Measurements from ENCODE around the gene CRNKL1. TPM values are rescaled to one million over a fixed set of nuclear protein-coding genes. Genes with fewer than 3 reads are reported as not detected.

CRNKL1 gene
- total RNA-seq, 2 donors from 2014 or later: 12.8 to 16.4 TPM

DNA sequence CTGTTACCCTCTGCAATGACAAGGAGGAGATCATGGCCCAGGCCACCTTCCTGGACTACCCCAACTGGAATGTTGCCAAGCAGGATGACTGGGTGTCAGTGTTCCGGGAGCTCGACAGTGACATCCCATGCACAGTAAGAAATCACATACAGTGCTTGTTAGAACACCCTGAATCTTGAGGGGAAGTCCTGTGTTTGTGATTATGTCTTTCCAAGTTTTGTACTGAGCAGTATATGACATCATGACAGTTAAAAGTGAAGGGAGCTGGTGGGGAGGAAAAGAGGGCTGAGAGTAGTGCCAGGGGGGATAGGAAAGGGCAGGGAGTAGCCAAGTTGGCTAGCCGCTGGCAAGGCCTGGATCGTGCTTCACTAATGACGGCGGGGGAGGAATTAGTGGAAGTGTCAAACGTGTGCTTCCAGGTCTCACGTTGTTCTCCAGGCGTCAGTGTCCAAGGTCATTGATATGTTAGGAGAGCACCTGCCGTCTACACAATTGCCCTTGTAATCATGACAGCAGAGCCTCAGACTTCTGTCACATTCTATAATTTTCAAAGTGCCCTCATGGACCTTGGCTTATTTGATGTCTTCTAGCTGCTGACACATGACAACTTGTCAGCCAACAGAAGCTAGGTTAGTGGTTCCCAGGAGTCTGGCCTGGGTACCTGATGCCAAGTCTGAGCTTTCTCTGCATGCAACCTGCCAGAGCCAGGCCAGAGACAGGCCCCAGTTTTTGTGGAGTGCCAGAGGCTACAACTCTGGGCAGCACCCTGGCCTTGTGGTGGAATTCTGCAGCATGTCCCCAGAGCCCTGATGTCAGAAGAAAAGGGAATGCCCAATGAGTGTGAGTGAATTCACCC, 18.8 kb upstream of the CRNKL1 start:
- intact Hi-C loops (cut with DNase I): no loop called here
- ATAC-seq (peak; percentile 38 to 65), DNase-seq (no peak)

DNA sequence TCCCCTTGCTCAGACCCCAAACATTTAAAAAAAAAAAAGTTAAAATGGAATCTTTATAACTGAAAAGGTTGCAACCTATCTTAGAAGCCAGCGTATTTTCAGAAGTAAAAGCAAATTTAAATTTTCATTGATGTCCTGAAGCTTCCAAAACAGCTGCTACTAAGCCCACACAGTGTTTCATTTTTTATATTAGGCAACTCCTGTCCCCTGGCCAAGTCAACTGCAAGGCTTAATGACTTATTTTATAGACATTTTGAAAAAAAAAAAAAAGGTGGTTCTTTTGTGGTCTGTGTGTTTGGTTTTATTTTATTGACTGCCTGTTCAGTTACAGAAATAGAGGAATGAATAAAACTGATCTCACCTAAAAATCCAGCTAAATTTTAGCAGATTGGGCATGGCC, 13.1 kb upstream of the CRNKL1 start:
- ATAC-seq: no peak
- intact Hi-C loops (cut with DNase I): no loop called here
- DNase-seq: no peak

DNA sequence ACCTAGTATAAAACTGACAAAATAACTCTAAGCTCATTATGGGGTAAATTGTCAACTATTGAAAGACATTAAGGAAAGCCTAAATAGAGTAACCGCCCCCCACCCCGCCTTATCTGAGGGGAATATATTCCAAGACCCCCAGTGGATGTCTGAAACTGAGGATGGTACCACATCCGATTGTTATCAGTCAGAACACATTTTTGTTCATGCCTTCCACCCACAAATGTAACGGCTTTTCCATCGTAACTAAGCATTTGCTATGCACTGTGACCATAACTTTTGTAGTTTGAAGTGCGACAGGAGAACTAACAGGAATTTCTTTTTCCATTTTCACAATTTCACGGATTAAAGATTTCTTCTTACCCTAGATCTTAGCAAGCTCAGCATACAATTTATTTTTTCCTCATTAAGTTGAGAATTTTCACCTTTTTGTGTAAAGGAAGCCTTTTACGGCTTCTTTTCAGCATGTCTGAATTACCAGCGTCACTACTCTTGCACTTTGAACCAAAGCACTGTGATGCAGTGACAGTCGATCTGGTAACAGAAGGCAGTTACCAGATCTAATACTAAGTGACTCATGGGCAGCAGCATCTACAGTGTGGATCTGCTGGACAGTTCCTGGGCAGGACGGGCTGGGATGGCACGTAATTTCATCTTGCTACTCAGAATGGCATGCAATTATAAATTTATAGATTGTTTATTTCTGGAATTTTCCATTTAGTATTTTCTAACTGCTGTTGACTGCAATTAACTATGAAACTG, 11.9 kb upstream of the CRNKL1 start:
- ATAC-seq (no peak), DNase-seq (no peak)
- intact Hi-C loops (cut with DNase I): no loop called here

DNA sequence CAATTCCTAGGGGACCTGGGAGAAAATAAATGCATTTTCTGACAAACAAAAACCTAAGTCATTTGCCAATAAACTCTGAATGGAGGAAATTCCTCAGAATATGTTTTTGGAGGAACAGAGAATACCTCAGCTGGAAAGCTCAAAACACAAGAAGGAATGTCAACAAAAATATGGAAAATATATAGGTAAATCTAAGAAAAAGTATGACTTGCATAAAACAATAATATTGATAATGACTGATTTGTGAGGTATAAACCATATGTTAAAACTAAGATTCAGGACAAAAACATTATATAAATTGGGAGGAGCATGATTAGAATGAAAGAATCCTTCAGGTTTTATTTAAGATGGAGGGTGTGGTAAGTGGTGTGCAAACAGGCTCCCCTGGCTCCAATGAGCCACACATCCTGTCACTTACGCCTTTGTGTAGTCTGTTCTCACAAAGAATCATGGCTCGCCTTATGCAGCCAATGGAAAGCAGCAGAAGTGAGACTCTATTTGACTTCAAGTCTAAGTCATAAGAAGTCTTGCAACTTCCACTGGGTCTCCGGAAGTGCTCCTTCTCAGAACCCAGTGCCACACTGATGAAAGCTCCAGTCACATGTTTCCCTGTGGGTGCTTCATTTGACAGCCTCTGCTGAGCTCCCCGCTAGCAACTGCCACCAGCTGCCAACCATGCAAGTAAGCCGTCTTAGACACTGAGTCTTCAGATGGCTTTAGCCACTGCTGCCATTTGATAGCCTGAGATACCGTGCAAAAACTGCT, 8.2 kb upstream of the CRNKL1 start:
- no peak for DNase-seq
- intact Hi-C loops (cut with DNase I): no loop called here

DNA sequence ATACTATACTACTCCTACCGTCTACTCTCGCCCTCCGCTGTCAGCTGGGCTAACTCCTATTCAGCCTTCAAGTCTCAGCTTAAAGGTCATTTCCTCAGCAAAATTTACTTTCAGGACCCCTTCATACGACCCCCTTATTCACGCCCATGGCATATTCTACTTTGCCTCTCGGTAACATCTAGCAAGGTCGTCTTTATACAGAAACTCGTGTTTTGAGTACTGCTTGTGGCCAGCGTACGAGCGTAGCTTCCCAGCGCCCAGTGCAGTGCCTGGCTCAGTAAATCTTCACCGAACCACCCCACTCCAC, 546 bp downstream of the CRNKL1 start:
- intact Hi-C loops (cut with DNase I): no loop called here
- DNase-seq (no peak), ATAC-seq (no peak)

More for the DNA sequence above, 8.2 kb upstream of the CRNKL1 start:
- no peak for ATAC-seq

DNA sequence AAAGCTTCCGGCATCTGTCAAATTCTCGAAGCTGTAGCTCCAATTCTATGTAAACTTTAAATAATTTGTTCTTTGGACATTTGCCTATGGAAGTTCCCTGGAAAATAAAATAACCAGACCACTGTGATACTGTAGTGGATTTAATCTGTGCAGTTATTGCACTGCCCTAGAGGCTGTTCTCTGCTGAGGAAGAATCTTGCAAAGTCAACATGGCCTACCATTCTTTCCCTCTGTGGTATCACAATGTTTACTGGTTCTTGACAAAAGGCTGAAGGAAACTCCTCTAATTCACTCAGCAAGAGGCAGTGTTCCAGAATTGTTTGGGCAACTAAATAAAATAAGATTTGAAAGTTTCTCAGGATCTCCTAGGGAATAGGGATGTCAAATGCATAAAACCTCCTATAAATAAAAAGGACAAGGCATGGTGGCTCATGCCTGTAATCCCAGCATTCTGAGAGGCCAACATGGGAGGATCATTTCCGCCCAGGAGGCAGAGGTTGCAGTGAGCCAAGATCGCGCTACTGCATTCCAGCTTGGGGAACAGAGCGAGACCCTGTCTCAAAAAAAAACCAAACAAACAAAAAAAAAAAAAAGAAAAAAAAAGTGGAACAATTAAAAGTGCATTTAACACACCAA, 12.4 kb downstream of the CRNKL1 start:
- intact Hi-C loops (cut with DNase I): no loop called here
- no peak for ATAC-seq
- no peak for DNase-seq

DNA sequence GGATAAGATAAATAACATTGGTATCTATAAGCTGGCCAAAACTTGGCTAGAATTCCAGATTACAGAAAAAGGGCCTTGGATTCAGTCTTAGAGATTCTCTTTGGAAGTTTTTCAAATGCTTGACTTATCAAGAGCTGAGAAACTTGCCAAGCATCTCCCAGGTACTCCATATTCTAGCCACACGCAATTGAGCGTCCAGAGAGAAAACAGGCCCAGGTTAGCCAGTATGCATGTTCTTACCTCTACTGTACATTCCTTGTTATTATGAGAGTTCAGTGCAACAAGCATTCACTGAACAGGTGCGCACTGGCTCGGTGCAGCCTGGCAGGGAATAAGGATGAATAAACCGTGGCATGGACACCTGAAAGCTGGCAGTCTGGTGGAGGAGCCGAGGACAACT, 13.7 kb downstream of the CRNKL1 start:
- ATAC-seq: no peak
- no peak for DNase-seq
- intact Hi-C loops (cut with DNase I): no loop called here

DNA sequence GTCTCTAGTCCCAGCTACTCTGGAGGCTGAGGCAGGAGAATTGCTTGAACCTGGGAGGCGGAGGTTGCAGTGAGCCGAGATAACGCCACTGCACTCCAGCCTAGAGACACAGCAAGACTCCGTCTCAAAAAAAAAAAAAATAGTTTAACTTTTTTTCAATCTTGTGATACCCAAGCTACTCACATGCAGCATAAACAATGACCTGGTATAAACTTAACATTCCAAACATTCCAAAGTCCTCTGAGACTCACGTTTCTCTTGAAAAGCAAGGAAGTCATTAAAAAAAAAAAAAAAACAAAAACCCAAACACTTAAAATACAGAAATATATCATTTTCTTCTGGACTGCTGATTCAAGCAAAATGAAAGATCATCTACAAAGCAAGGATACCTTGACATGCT, 14.3 kb downstream of the CRNKL1 start:
- no peak for ATAC-seq
- intact Hi-C loops (cut with DNase I): no loop called here
- DNase-seq: no peak

DNA sequence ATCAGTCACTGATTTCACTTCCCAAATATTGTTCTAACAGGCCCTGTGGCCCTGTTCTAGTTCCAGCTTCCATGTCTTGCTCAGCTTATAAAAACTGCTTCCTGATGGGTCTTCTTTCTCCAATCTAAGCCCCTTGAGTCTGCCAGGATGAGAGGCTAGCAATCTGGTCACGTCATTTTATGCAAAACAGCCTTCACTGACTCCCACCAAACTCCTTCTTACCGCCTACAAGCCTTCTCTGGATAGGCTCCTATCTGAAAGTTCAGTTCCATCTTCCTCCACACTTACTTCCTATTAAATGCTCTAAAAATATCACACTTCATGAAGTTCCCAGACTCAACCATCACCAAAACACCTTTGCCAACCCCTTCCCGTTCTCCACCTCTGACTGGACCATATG, 15.5 kb downstream of the CRNKL1 start:
- intact Hi-C loops (cut with DNase I): no loop called here
- DNase-seq (no peak), ATAC-seq (no peak)

DNA sequence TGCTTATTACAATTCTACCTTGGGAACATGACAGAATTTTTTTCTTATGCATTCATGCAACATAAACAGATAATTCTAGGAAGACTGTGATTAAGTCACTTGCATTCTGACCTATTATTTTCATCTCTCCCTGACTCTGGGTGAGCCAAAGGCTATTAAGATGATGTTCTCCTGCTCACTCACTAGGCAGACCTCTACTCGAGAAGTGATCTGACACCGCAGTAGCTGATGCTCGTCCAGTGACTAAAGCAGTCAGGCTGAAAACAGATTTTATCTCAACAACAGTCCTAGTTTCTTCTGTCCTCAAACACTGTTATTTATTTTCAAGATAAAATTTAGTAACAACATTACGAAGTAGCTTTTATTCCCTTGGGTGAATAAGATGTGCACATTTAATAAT, 17.8 kb downstream of the CRNKL1 start:
- intact Hi-C loops (cut with DNase I): no loop called here
- ATAC-seq (no peak), DNase-seq (no peak)

DNA sequence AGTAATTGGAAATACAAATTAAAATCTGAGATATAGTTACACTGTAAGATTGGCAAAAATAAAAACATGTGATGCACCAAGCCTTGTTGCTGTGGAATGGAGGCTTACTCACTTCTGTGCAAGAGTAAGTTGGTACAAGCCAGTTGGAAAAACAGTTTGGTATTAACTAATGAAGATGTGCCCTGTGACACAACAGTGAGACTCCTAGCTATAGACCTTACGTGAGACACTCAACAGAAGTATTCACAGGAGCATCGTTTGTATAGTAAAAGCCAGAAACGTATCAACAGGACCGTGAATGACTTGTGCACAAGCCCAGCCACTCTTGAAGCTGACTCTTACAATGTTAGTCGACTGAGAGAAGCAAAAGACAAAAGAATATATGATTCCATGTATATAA, 20.5 kb downstream of the CRNKL1 start:
- ATAC-seq (no peak), DNase-seq (no peak)
- intact Hi-C loops (cut with DNase I): no loop called here

DNA sequence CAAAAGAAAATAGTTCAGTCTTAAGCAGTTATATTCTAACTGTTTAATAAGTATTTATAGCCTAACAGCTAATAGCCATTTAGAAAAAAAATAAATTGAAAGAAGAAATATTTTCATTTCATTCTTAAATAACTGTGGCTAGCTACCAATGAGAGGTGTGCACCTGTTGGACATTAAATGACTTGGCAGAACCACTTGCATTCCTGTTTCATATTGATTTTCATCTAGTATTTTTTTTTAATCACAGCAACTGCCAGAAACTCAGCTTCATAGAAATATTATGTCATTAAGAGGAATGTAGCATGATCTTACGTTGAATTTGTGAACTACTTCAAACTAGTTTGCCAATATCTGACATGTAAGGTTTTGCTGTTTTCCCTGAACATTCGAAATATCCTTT, 25.0 kb downstream of the CRNKL1 start:
- ATAC-seq: no peak
- no peak for DNase-seq
- intact Hi-C loops (cut with DNase I): no loop called here

DNA sequence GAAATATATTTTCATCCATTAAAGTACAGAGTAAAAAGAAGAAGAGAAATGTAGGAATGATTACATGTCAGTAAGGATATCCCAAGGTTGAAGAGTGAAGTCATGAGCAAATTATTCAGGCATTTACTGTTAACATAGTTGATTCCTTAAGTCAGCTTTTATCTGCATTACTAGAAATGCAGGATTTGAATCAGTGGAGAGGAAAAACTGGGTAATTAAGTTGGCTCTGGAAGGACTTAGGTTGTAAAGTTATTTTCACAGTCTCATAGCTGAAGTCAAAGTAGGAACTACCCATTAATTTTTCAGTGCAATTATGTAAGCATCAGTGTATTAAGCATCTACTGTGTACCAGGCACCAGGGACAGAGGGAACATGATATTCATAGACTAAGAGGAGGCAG, 27.3 kb downstream of the CRNKL1 start:
- DNase-seq (no peak), ATAC-seq (no peak)
- intact Hi-C loops (cut with DNase I): no loop called here

DNA sequence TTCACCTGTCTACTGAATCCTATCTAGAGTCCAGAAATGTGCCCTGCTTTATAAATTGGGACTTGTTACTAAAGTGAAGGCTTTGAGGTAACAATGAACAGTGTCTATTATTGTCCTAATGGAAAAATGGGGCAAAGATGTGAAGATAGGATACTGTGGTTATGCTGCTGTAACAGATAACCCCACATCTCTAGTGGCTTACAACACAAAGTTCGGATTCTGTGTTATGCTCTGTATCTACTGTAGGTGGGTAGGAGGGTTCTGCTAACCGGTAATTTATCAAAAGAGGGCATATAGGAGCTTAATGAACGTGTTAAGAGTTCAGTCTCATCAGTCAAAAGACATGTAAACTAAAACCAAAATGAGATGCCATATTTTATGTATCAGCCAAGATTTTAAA, 28.9 kb downstream of the CRNKL1 start:
- intact Hi-C loops (cut with DNase I): no loop called here
- DNase-seq: no peak
- no peak for ATAC-seq

DNA sequence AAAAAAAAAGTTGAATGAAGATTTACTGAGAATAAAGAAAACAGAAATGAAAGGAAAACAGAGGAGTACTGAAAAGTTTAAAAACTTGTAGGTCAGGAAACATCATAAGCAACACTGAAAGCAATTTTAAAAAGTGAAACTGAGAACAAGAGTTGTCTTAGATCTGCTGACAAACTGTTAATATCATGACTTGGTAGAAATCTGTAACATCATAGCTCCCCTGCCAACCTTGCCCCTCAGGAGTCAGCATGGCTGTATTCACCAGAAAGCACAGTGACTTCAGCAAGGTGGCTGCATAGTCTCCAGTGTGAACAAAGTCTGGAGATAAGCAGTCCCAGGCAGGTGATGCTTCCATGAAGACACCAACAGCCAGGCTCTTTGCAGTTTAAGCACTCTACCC, 29.8 kb downstream of the CRNKL1 start:
- intact Hi-C loops (cut with DNase I): no loop called here
- ATAC-seq (no peak), DNase-seq (no peak)

DNA sequence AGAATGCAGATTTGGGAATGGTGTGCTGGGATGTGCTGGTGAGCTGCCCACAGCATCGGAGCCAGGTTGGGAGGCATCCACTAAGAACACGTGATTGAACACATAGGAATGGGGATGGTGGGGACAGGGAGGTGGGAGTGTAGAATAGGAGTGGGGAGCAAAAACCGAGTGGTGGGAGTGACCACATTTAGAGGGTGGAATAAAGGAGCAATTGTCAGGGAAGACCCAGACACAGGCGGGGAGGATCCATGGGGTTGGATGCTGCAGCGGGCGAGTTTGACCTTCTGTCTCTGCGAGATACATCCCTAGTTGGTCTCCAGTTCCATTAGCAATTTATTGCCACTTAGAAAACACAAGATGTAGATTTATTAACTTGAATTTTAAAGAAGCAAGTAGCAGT, 30.4 kb downstream of the CRNKL1 start:
- intact Hi-C loops (cut with DNase I): no loop called here
- DNase-seq (no peak), ATAC-seq (no peak)

DNA sequence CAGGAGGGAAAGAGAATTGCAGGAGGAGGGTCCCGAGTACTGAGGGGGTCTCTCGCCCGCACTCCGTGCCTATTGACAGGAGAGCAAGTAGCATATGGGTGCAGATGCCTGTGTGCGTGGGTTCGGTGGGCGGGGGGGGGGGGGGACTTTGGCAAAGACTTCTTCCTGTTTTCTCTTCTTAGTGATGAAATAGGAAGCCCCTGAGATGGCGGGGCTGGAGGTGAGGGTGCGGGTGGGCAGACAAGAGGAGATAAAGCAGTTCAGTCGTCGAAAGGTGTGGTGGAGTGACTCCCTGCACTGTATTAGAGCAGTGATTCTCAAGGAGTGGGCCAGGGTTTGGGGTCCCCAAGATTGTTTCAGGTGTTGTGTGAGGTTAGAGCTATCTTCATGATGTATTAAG, 31.4 kb downstream of the CRNKL1 start:
- DNase-seq: no peak
- intact Hi-C loops (cut with DNase I): no loop called here
- ATAC-seq: no peak

DNA sequence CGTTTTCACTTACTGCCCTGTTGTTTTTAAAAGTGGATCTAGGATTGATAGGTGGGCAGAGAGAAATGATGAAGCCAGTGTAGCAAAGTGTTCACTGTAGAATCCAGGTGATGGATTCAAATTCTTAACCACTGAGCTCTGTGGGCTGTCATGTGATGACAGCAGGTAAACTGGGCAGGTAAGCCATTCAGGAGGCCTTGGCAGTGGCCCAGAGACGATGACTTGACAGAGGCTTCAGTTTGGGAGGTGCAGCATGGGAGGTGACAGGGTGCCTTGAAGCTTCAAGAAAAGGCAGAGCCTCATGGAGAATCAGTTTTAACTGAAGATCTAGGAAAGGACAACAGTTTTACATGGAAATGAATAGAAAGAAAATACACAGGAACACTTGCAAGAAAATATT, 33.1 kb downstream of the CRNKL1 start:
- ATAC-seq: no peak
- intact Hi-C loops (cut with DNase I): no loop called here
- DNase-seq: no peak

DNA sequence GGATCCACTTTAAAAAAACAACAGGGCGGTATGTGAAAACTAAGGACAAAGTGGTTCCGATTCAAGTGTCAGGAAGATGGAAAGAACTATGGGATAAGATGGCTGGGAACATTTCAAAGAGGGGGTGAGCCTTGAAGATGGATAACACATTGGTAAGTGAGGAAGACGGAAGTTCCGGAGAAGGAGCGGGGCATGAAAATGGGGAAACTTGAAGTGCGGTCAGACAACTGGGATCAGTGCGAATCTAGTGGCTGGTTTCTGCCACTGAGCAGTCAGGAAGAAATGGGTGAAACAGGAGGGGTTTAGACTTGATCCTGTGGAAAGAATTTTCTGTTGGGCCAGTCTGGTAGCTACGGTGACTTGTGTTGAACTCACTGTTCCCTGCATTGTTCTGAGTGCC, 33.9 kb downstream of the CRNKL1 start:
- intact Hi-C loops (cut with DNase I): no loop called here

DNA sequence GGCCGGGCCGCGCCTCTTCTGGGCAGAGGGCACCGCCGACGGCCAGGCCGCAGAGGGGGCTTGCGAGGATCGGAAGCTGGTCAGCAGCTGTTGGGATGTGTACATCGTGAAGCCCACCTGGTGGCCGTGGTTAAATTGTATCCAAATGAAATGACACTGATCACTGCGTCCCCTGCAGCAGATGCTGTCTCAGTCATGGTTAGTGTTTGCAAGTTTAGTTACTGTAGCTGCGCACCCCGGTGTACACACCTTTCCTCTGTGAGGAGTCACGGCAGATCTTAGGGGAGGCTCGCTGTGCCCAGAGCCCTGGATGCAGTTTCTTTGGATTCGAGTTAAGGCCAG, 34.5 kb downstream of the CRNKL1 start:
- ATAC-seq: peak; percentile 5 to 9
- intact Hi-C loops (cut with DNase I): no loop called here
- DNase-seq: no peak

More for the DNA sequence above, 33.9 kb downstream of the CRNKL1 start:
- ATAC-seq: no peak
- no peak for DNase-seq
